ENCODE measurements around the gene MTMR12. TPM values are rescaled to one million over a fixed set of nuclear protein-coding genes. Genes with fewer than 3 reads are reported as not detected.

Gene MTMR12
- total RNA-seq, 1 donor, result 17.1 TPM

DNA sequence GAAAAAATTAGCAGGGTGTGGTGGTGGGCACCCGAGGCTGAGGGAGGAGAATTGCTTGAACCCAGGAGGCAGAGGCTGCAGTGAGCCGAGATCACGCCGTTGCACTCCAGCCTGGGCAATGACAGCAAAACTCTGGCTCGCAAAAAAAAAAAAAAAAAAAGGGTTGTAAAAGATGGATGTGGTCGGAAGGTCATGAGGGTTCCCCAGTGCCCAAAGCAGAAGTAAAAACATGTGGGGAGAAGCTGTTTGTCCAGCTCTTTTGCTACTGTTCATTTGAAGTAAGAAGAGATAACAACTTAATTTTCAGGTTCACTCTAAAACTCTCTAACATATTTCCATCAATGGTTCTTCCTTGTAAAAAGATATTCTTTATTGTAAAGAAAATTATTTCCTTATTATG lies 81.5 kb downstream of the MTMR12 start:
- DNase-seq (ENCODE audit: low read depth), result no peak
- TF ChIP-seq, protein P1, sequence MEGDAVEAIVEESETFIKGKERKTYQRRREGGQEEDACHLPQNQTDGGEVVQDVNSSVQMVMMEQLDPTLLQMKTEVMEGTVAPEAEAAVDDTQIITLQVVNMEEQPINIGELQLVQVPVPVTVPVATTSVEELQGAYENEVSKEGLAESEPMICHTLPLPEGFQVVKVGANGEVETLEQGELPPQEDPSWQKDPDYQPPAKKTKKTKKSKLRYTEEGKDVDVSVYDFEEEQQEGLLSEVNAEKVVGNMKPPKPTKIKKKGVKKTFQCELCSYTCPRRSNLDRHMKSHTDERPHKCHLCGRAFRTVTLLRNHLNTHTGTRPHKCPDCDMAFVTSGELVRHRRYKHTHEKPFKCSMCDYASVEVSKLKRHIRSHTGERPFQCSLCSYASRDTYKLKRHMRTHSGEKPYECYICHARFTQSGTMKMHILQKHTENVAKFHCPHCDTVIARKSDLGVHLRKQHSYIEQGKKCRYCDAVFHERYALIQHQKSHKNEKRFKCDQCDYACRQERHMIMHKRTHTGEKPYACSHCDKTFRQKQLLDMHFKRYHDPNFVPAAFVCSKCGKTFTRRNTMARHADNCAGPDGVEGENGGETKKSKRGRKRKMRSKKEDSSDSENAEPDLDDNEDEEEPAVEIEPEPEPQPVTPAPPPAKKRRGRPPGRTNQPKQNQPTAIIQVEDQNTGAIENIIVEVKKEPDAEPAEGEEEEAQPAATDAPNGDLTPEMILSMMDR (IDR thresholded peaks at IDR 0.05; ENCODE audit: insufficient read depth, low read length), result no peak
- H3K4me3 ChIP-seq (ENCODE audit: low read depth, low read length), result no peak overlapping the region

DNA sequence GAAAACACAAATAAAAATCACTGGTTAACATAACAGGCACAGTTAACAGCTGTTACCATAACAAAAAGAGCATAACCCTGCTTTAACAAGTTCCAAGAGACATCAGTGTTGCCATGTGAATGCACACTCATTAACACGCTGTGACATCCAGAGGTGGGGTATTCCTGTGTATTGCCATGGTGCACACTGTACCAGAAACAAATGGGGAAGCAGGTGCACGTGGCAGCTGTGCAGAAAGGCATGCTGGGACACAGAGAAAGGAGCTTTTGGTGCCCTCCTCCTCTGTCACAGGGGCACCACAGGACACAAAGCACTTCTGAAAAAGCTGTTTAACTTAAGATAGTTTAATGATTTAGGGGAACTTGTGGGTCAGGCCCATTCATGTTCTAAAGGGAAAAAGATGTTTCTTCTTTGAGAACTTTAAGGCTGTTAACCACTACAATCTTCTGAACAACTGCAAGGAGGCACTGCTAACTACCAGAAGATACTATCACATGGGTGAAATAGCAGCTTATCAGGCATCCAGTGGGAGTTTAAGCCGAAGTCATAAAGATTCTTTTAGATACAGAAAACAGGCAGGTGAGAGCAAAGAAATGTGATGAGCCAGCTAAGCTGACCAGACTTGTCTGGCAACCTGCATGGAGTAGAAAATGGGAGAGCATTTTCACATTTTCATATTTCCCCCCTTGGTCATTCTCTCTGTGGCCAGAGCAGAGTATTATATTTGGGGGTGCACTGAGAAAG lies 82.2 kb downstream of the MTMR12 start:
- H3K4me3 ChIP-seq (ENCODE audit: low read depth, low read length), result no peak overlapping the region
- no peak for DNase-seq (ENCODE audit: low read depth)
- TF ChIP-seq, protein P1 (IDR thresholded peaks at IDR 0.05; ENCODE audit: insufficient read depth, low read length), result no peak

DNA sequence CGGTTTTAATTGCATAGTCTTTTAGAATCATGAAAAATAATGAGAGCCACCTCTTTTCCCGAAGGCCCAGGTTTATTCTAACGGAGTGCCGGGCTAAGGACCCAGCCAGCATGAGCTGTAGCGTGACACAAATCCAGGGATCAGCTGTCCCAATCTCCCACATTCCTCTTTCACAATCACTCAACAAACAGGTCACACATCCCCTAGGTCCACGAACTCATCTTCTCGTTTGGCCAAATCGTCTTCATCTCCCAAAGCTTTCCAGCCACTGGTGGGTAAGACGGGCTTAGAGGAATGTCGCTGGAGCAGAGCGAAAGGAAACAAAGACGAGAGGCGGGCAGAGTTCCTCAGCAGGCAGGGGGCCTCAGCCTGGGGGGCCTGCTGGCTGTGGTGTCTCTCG lies 83.2 kb downstream of the MTMR12 start:
- H3K4me3 ChIP-seq (ENCODE audit: low read depth, low read length), result no peak overlapping the region

DNA sequence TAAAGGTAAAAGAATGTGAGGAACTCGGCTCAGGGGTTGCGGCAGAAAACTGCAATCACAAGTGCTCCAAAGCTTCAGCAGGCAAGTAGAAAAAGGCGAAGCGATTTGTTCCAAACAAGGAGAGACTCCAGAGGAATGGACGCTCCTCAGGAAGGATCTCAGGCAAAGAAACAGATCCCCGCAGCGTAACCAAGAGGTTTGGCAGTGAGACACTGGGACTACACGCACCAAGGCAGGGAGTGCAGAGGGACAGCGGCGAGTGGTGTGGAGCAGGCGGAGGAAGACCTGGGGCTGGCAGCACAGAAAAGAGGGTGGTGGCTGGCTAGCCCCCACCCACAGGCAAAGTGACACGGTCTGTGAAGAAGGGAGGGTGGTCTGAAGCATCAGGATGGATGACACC lies 83.9 kb downstream of the MTMR12 start:
- no peak overlapping the region for H3K4me3 ChIP-seq (ENCODE audit: low read depth, low read length)
- DNase-seq (ENCODE audit: low read depth), result no peak
- TF ChIP-seq, protein P1 (IDR thresholded peaks at IDR 0.05; ENCODE audit: insufficient read depth, low read length), result no peak

More for the DNA sequence above, 83.2 kb downstream of the MTMR12 start:
- no peak for DNase-seq (ENCODE audit: low read depth)
- TF ChIP-seq, protein P1 (IDR thresholded peaks at IDR 0.05; ENCODE audit: insufficient read depth, low read length), result no peak

DNA sequence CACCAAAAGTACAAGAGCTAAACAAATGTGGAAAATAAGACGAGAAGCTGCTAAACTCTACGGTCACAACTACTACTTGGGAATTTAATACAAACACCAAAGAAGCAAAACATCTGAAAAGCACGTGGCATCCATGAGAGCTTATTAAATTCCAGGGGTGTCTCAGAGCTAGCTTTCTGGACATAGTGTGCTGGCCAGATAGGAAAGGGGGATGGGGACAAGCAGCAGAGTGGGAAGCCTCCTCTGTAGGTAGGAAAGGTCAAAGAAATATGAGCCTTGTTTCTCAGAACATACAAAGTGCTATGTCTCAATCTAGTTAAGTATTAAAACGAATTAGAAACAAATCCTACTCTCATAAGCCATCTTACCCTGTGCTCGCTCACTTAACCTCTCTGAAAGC lies 87.3 kb downstream of the MTMR12 start:
- H3K4me3 ChIP-seq (ENCODE audit: low read depth, low read length), result no peak overlapping the region
- TF ChIP-seq, protein P1 (IDR thresholded peaks at IDR 0.05; ENCODE audit: insufficient read depth, low read length), result no peak
- DNase-seq (ENCODE audit: low read depth), result peak; percentile 33

DNA sequence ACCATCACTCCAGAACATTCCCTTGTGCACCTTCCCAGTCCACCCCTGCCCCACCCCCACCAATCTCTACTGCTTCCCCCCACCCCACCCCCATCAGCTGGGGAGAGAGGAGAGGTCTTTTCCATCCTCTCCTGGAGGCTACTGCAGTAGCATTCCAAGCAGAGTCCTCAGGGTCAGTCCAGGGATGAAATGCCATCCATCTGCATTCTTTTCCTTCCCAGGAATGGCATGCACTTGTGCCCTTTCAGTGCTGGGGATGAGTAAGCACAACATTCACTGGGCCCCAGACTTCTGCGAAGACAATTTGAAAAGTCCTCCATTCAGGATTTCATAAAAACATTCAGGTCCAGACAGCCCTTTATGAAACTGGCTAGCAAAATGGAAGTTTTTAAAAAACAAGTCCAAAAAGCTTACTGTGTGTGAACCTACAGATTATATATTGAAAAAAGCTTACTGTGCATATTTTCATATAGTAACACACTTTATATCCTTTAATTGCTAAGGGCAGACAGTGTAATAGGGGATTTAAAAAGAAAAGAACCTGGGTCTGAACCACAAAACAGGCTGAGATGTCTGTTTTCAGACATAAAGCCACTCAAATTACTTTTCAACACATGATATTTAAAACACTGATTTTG lies 88.6 kb downstream of the MTMR12 start:
- peak; percentile 63 for DNase-seq (ENCODE audit: low read depth)
- no peak overlapping the region for H3K4me3 ChIP-seq (ENCODE audit: low read depth, low read length)
- TF ChIP-seq, protein P1 (IDR thresholded peaks at IDR 0.05; ENCODE audit: insufficient read depth, low read length), result no peak

Measured in fibroblast of the aortic adventitia (primary cell).